GM19240 (cell line): ENCODE measurements around the gene CSPG4.

Source experiments
- DNase-seq: peaks from one replicate; pipeline ENCODE4 v3.0.0; 2011; ENCODE audit warnings: low spot score; ENCODE audit not compliant: insufficient read length

The CSPG4 gene

DNA sequence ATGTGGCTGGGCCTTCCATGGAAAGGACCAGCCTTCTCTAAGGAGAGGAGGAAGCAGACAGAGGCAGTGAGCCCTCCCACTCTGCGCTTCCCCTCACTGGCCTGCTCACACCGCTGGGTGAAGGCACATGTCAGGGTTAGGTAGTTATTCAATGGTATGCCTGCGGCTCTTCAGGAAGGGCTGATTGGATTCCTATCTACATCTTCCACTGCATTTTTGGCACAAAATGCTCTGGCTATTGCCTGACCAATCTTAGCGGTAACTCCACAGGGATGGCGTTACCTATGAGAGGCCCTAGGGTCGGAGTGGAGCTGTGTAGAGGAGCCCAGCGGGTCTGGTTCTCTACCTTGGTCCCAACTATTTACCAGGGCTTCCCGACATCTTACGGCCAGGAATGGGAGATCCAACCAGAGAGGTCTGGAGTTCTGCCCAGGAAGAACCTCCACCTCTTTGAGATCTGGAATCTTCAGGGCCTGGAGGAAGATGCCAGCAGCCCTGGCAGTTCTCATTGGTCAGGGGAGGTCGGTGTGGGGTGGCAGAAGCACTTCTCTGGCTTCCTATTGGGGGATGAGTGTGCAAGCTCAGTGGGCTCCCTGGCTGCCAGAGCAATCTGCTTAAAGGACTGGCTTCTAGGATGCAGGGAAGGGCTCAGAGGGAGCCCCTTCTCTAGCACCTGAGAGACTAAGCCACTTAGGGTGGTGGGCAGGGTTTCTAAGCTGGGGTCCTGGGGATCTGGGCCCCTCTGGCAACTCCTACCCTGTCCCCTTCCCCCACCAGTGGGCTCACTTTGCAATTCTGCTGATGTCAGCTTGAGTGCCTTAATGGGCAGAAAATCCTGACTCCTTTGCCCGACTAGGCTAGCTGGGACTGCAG, 40.7 kb downstream of the CSPG4 start:
- DNase-seq: no peak

GRCh38 chr15:75669879-75670212, 42.8 kb downstream of the CSPG4 start:
- no peak for DNase-seq

DNA sequence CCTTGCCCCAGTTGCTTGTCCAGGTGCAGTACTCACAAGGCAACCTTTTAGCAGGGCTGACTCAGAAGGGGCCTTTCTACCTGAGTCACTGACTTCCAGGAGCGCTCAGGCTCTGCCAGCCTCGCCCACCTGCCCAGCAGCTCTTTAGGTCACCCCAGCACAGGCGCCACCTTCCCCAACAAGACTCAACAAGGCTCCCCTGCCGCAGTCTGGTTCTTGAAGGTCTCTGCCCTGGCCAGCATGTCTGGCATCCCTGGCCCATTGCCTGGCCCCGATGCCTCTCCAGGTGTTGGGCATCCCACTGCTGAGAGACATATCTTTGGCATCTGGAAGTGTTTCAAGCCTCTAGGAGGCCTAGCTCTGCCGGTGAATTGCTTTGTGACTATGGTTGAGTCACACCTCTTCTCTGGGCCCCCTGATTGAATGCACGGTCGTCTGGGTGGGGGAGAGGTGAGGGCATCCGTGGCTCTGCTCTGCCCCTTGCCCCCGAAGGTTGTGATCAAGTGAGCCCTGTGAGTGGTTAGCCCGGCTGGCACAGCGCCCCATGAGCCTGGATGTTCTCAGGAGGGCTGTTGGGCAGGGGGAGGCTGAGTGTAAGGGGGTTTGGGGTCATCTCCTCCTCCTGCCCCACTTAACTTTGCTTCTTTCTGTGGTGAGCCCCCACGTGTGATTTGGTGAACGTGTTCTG, 43.3 kb downstream of the CSPG4 start:
- no peak for DNase-seq

DNA sequence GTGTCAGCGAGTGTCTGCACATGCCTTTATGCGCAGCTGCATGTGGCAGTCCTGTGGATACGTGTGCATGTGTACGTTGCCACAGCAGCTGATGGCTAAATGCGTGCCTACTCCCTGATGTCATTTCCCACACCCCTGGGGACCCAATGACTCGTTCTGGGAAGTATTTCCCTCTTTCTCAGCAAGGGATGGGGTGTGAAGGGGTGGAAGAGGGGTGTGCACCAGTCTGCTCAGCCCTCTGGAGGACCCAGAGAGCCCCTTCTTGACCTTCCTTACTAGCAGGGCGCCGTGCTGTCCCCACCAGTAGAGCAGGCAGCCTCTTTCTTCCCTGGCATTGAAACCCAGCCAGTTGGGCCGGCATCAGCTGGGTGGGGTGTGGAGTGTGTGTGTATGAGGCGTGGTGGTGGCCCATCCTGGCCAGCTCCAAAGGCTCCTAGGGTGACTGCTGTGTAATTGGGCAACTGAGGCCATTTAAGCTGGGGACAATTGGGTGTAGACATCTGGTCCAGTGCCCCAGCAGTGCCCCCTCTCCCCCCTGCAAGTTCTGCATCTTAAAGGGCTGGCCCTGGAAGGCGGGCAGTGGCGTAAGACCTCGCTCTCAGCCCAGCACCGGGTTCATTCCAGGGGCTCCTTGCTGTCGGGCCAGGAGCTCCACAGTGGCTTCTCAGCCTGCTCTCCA, 45.7 kb downstream of the CSPG4 start:
- DNase-seq: no peak

DNA sequence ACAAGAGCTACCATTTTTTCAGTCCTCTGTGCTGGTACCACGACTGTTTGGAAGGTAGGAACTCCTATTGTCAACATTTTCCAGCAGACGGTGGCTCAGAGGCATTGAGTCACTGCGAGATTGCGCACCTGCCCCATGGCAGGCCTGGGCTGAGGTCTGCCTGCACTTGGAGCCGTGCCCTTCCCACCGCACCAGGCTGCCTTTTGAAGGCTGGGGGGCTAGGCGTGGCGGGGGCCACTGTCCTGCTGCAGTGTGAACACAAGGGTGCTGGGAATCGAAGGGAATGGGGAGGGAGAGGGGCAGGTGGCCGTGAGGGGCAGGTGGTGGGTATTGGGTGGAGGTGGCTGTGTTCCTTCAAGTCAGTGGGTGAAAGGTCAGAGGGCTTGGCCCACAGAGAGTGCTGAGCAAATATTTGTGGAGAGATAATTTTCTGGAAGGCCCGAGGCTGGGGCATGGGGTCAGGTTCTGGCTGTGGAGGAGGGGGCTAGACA, 48.7 kb downstream of the CSPG4 start:
- no peak for DNase-seq

GRCh38 chr15:75662823-75663519, 49.7 kb downstream of the CSPG4 start:
- no peak for DNase-seq

DNA sequence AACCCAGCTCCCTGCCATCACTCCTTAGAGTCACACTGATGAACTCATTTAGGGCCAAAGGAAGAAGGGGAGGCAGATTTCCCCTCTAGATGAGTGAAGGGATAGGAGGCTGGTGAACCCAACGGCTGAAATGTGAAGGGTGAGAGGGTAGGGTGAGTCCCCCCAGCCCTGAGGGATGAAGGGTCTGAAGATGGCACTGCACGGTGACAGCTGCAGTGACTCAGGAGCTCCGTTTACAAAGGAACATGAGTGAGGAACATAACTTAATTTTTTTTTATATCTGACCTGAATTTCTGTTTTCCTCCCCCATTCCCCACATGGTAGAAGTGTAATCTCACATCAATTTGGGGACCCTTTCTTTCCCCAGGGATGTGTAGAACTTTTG, 50.9 kb downstream of the CSPG4 start:
- no peak for DNase-seq

- no peak for DNase-seq
Measured at GRCh38 chr15:75661100-75661755, 51.4 kb downstream of the CSPG4 start.

- no peak for DNase-seq
Measured at GRCh38 chr15:75659928-75660645, 52.6 kb downstream of the CSPG4 start.

DNA sequence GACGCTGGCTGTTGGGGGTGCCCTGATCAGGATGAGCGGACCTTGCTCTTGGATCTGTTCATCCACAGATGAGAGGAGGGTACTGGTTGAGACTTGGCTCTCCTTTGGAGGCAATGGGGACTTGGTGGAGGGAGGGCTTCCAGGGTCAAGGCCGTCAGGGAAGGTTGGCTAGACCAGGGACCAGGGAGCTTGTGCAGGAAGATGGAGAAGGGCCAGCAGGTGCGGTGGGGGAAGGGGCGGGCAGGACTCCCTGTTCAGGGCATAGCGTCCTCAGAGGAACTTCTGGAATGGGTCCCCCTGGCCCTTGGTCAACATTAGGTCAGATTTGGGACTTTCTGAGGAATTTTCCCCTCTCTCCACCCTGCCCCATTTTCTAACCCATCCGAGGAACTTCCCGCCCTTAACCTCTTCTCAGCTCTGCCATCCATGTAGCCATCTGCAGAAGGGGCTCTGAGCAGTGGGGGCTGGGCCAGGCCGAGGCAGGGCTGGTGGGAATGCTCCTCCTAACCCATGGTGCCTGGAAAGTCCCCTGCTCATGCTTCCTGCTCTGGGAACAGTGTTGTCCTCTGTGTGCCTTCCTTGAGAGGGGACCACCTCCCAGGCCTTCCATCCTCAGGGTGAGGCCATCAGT, 53.4 kb downstream of the CSPG4 start:
- no peak for DNase-seq

- no peak for DNase-seq
Measured at GRCh38 chr15:75656813-75657212, 55.8 kb downstream of the CSPG4 start.

DNA sequence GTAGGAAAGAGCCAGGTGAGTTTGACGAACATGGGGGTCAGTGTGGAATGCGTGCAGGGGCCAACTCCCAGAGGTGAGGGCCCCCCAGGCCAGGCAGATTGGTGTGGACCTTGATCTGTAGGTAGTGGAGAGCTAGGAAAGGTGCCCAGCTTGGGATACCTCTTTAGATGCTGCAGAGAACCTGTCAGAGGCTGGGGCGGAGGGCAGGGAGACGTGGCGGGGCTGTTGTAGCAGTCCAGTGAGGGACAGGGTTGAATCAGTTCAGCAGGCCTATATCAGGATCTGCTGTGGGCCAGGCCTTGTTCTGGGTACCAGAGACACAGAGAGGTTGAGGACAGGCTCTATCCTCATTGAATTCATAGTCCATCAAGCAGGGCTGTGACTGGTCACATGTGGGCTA, 56.3 kb downstream of the CSPG4 start:
- no peak for DNase-seq

GRCh38 chr15:75655931-75656330, 56.7 kb downstream of the CSPG4 start:
- DNase-seq: no peak

DNA sequence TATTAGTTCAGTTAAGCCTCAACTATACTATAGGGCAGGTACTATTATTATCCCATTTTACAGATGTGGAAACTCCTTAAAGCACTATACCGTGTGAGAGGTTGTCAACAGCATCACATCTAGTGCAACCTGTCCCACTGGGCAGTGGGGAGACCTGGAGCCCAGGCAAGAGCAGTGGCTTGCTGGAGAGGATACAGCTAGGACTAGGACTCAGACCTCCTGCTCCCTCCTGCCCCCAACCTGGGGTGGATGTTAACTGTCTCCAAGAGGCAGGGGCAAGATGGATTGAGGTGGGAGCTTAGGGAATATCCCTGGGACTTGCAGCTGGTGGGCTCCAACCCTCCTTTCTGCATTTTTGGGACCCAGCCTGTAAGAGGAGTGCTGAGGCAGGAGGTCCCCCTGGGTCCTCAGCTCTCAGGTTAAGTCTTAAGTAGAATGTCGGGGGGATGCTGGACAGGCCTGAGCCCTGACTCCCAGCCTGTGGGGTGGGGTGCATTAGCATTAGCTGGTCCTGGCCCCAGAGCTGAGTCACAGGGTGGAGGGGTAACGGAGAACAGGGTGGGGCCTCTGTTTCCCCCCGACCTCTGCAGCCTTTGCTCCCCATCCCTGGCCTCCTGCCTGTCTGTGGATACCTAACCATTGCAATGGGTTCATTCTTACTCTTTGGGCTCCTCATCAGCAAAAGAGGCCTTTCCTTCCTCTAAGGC, 58.3 kb downstream of the CSPG4 start:
- no peak for DNase-seq

DNA sequence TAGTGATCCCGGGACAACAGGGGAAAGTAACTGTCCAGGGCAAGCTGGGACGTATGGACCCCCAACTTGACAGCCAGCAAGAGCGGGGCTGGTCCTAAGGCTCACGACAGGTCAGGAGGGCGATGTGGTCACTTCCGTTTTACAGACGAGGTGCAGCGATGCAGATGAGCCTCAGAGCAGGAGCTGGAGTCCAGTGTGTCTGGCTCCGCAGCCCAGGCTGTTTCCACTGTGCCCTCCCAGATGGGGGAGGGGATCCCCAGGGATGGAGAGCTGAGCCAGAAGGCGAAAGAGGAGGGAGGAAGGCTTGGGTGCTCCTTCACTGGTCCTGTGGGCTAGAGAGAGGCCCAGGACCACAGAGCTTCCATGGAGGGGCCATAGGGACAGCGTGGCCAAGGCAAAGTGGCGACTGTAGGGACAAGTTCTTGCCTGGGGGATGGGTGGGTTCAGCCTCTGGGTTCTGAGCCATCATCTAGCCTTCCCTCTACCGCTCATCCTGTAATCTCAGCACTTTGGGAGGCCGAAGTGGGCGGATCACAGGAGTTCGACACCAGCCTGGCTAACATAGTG, 59.2 kb downstream of the CSPG4 start:
- no peak for DNase-seq

DNA sequence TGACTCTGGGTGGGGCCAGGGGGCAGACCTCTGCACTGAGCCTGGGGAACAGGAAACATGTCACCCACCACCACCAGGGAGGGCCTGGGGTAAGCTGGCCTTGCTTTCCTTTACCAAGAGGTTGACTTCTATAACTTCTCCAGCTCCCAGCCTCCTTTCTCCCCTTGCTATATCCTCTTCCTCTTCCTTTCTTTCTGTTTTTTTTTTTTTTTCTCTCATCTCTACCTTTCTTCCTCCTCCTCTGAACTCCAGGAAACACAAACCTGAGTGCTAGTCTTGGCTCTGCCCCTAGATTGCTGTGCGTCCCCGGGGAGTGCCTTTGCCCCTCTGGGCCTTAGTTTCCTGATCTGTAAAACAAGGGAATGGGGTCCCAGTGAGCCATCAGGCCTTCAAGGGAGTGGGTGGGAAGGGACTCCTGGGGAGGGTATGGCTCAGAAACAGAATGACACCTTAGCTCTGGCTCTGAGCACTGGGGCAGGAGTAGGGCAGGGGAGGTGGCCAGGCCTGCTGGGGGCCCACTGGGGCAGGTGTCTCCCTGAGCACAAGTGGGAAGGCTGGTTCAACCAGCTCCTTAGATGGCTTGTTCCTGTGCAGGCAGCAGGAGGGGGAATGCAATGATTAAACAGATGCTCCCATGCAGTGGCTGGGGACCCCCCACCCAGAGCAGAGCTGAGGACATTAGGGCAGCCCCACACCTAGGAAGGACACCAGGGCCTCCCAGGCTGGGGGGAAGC, 60.7 kb downstream of the CSPG4 start:
- no peak for DNase-seq

DNA sequence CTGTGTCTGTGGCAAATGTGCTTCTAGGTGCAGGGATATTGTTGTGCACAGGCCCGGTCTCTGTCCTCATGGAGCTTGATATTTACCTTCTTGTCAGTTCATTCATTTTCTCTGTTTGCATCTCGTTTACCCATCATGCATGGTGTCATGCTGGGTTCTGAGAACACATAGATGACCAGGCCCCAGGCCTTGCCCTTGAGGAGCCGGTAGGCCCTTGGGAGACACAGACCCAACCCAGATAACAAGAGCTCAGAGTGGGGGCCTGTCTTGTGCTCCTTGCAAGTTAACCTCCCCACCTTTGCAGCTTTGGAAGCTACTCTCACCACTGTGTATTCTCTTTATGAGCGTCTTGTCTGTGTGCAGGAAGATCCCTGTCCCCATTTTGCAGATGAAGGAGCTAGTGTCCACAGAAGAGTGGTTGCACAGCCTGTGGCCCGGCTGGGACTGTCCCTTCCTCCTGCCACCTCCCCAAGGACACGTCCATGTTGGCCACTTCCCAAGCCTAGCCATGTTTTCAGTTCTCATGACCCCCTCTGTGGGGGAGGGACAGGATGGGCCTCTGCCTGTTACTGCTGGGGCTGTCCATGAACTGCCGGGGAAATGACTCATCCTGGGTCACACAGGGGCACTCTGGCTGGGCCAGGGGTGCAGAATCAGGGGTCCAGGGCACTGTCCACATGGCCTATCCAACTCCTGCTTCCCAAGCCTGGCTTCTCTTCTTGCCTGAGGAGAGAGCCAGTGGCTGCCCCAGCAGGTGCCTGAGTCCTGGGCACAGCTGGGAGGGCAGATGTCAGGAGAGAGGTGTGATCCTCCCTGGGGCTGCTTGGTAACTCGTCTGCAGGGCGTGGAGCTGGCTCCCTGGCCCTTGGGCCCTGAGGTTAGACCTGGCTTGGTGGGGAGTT, 61.5 kb downstream of the CSPG4 start:
- no peak for DNase-seq
